ENCODE data around the gene RALB.
"Not testable (repeated sequence)": the region's sequence is repeated elsewhere in the genome, so short reads cannot be mapped to it uniquely, and the experiment has no call there.

The RALB gene

DNA sequence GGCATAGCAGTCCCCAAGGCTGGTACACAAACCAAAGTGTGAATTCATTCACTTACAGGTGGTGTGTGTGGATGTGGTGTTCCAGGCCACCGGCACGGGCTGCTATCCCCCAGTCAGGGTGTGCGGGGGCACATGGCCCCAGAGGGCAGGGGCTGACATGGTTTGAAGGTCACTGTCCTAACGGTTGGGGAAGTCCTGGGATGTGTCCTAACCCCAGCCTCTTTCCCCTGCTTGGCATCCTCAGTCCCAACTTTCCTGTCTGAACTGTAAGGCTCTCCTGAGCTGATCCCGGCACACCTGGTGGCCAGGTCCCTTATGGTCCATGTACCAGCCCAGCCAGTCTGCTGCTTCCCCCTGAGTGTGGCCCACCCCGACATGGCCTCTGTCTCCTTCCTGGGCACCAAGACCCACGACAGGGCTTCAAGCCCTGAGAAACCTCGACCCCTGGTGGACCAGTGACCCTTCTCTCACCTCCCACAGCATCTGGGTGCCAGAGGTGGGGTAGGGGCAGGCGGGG, 27.0 kb upstream of the RALB start:
- no peaks in the 10 kb centered on the region; the same call in 1 of the 2 replicates for H3K9me3 ChIP-seq (ENCODE audit: control insufficient read depth, insufficient read depth, low read length)
- no peak overlapping the region for H3K27ac ChIP-seq (ENCODE audit: low read depth, low read length)
- peaks cover 50% of the 10 kb centered on the region for H3K27me3 ChIP-seq (ENCODE audit: control insufficient read depth, insufficient read depth, low read length)
- H3K36me3 ChIP-seq (ENCODE audit: control insufficient read depth, insufficient read depth, low read length), result no peaks in the 10 kb centered on the region
- peaks cover 9% of the 10 kb centered on the region; the same call in 1 of the 2 replicates for H3K4me1 ChIP-seq (ENCODE audit: control insufficient read depth, insufficient read depth, low read length)
- H3K4me3 ChIP-seq (ENCODE audit: low read depth, low read length), result no peak overlapping the region
- H3K9ac ChIP-seq (ENCODE audit: low read depth, low read length), result no peak overlapping the region

DNA sequence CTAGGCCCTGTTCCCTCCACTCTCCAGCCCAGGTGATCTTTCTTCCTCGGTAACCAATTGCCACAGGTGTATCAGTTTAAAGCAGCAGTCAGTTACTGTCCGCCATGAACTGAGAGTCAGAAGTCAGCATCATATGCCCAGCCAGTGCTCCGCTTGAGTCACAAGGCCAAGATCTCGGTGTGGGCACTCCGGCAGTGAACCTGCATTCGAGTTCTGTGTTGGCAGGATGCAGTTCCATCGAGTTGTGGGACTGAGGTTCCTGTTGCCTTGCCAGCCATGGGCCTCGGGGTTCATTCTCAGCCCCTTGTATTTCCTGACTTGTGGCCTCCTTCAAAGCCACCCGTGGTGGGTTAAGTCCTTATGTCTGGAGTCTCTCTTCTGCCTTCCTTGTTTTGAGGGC, 26.3 kb upstream of the RALB start:
- Histone ChIP-seq H3K36me3 (ENCODE audit: control insufficient read depth, insufficient read depth, low read length) (no peaks in the 10 kb centered on the region), H3K9ac (ENCODE audit: low read depth, low read length) (no peak overlapping the region), H3K27ac (ENCODE audit: low read depth, low read length) (no peak overlapping the region), H3K9me3 (ENCODE audit: control insufficient read depth, insufficient read depth, low read length) (no peaks in the 10 kb centered on the region; the same call in 1 of the 2 replicates), H3K4me1 (ENCODE audit: control insufficient read depth, insufficient read depth, low read length) (peaks cover 9% of the 10 kb centered on the region; the same call in 1 of the 2 replicates), H3K27me3 (ENCODE audit: control insufficient read depth, insufficient read depth, low read length) (peaks cover 50% of the 10 kb centered on the region), H3K4me3 (ENCODE audit: low read depth, low read length) (no peak overlapping the region)

DNA sequence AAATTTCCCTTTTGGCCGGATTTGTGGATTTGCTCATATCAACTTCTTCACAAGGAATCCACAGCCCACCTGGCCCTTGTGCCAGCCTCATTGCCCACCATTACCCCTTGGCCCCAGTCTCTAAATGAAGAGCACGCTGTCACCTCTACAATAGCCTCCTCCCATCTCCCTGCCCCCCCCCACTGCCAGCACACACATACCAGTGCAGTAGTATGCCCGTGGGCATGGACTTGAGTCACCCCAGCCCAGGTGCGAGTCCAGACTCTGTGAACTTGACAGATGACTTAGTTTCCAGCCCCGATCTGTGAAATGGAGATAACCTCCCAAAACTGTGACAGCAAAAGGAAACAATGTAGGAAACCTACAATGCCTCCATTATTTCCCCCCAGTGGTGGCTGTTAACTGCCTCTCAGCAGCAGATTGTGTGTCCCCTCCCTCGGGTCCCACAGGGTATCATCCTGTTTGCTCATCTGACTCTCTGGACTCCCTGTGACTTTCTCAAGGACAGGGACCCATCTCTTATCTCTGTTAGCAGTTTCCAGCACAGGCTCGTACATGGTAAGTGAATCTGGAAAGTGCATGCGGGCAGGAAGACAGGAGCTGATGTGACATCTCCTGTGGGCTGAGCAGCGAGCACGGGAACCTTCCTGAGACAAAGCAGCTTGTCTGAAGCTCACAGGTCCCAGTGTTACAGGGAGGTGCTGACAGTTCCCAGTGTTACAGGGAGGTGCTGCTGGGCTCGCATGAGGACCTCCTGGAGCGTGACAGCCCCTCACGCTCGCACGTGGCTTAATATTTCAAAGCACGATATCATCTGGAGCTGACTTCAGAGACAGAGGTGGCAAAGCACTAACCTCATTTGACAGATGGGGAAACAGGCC, 25.3 kb upstream of the RALB start:
- H3K9ac ChIP-seq (ENCODE audit: low read depth, low read length), result no peak overlapping the region
- no peak overlapping the region for H3K4me3 ChIP-seq (ENCODE audit: low read depth, low read length)
- H3K27ac ChIP-seq (ENCODE audit: low read depth, low read length), result no peak overlapping the region
- H3K36me3 ChIP-seq (ENCODE audit: control insufficient read depth, insufficient read depth, low read length), result no peaks in the 10 kb centered on the region
- peaks cover 45% of the 10 kb centered on the region for H3K27me3 ChIP-seq (ENCODE audit: control insufficient read depth, insufficient read depth, low read length)
- H3K4me1 ChIP-seq (ENCODE audit: control insufficient read depth, insufficient read depth, low read length), result peaks cover 9% of the 10 kb centered on the region; the same call in 1 of the 2 replicates
- no peaks in the 10 kb centered on the region; the same call in 1 of the 2 replicates for H3K9me3 ChIP-seq (ENCODE audit: control insufficient read depth, insufficient read depth, low read length)

DNA sequence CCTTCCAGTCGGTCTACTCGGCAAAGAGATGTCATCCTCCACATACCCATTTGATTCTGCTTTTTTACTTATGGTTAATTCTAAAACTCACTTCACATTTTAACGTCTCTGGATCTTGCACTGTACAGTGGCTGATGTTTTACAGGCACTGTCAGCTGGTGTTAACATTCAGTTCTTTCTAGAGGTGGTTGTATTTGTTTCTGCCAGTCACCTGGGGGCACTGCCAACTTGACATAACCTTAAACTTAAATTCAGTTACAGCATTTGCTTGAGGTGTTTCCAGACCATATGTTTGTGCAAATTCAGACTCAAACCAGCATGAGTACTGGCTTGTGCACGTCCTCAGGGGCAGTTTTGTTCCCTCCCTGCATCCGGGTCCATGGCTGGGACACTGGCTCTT, 24.1 kb upstream of the RALB start:
- Histone ChIP-seq H3K9ac (ENCODE audit: low read depth, low read length) (no peak overlapping the region), H3K27ac (ENCODE audit: low read depth, low read length) (no peak overlapping the region), H3K27me3 (ENCODE audit: control insufficient read depth, insufficient read depth, low read length) (peaks cover 38% of the 10 kb centered on the region), H3K4me3 (ENCODE audit: low read depth, low read length) (no peak overlapping the region), H3K9me3 (ENCODE audit: control insufficient read depth, insufficient read depth, low read length) (no peaks in the 10 kb centered on the region), H3K4me1 (ENCODE audit: control insufficient read depth, insufficient read depth, low read length) (peaks cover 5% of the 10 kb centered on the region; the same call in 1 of the 2 replicates), H3K36me3 (ENCODE audit: control insufficient read depth, insufficient read depth, low read length) (no peaks in the 10 kb centered on the region)

- Histone ChIP-seq H3K9ac (ENCODE audit: low read depth, low read length) (no peak overlapping the region), H3K36me3 (ENCODE audit: control insufficient read depth, insufficient read depth, low read length) (no peaks in the 10 kb centered on the region), H3K27ac (ENCODE audit: low read depth, low read length) (no peak overlapping the region), H3K4me1 (ENCODE audit: control insufficient read depth, insufficient read depth, low read length) (no peaks in the 10 kb centered on the region), H3K4me3 (ENCODE audit: low read depth, low read length) (no peak overlapping the region), H3K9me3 (ENCODE audit: control insufficient read depth, insufficient read depth, low read length) (no peaks in the 10 kb centered on the region), H3K27me3 (ENCODE audit: control insufficient read depth, insufficient read depth, low read length) (peaks cover 30% of the 10 kb centered on the region)
Observed at GRCh38 chr2:120229341-120229740, 23.3 kb upstream of the RALB start.

- H3K36me3 ChIP-seq (ENCODE audit: control insufficient read depth, insufficient read depth, low read length), result no peaks in the 10 kb centered on the region
- H3K4me1 ChIP-seq (ENCODE audit: control insufficient read depth, insufficient read depth, low read length), result no peaks in the 10 kb centered on the region
- H3K27ac ChIP-seq (ENCODE audit: low read depth, low read length), result no peak overlapping the region
- peaks cover 16% of the 10 kb centered on the region for H3K27me3 ChIP-seq (ENCODE audit: control insufficient read depth, insufficient read depth, low read length)
- H3K4me3 ChIP-seq (ENCODE audit: low read depth, low read length), result no peak overlapping the region
- H3K9me3 ChIP-seq (ENCODE audit: control insufficient read depth, insufficient read depth, low read length), result no peaks in the 10 kb centered on the region
- no peak overlapping the region for H3K9ac ChIP-seq (ENCODE audit: low read depth, low read length)
Observed at GRCh38 chr2:120230515-120231471, 21.9 kb upstream of the RALB start.

GRCh38 chr2:120231564-120231973, 21.1 kb upstream of the RALB start:
- H3K4me1 ChIP-seq (ENCODE audit: control insufficient read depth, insufficient read depth, low read length), result no peaks in the 10 kb centered on the region
- peaks cover 9% of the 10 kb centered on the region for H3K27me3 ChIP-seq (ENCODE audit: control insufficient read depth, insufficient read depth, low read length)
- H3K4me3 ChIP-seq (ENCODE audit: low read depth, low read length), result no peak overlapping the region
- H3K27ac ChIP-seq (ENCODE audit: low read depth, low read length), result no peak overlapping the region
- H3K36me3 ChIP-seq (ENCODE audit: control insufficient read depth, insufficient read depth, low read length), result no peaks in the 10 kb centered on the region
- H3K9me3 ChIP-seq (ENCODE audit: control insufficient read depth, insufficient read depth, low read length), result no peaks in the 10 kb centered on the region
- H3K9ac ChIP-seq (ENCODE audit: low read depth, low read length), result no peak overlapping the region

GRCh38 chr2:120231974-120232635, 20.5 kb upstream of the RALB start:
- H3K9me3 ChIP-seq (ENCODE audit: control insufficient read depth, insufficient read depth, low read length), result no peaks in the 10 kb centered on the region
- peaks cover 6% of the 10 kb centered on the region; the same call in 1 of the 2 replicates for H3K27me3 ChIP-seq (ENCODE audit: control insufficient read depth, insufficient read depth, low read length)
- H3K9ac ChIP-seq (ENCODE audit: low read depth, low read length), result no peak overlapping the region
- no peaks in the 10 kb centered on the region for H3K36me3 ChIP-seq (ENCODE audit: control insufficient read depth, insufficient read depth, low read length)
- no peaks in the 10 kb centered on the region for H3K4me1 ChIP-seq (ENCODE audit: control insufficient read depth, insufficient read depth, low read length)
- H3K4me3 ChIP-seq (ENCODE audit: low read depth, low read length), result no peak overlapping the region
- no peak overlapping the region for H3K27ac ChIP-seq (ENCODE audit: low read depth, low read length)

DNA sequence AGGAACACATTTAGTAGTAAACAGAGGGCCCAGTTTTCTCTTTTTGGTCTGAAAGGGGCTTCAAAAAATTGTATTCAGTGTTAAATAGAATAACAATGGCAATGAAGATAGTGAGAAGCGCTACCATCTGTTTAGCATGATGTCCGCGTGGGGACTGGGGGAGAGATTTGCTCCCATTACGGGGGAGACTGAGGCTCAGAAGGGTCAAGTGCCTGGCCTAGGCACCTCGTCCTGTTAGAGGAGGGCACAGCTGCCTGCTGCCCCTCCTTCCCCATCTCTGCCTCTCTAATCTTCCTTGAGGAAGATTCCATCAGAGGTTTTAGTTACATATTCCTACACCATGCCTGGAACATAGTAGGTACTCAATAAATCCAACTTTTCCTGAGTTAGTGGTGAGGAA, 19.4 kb upstream of the RALB start:
- H3K36me3 ChIP-seq (ENCODE audit: control insufficient read depth, insufficient read depth, low read length), result no peaks in the 10 kb centered on the region
- no peaks in the 10 kb centered on the region for H3K9me3 ChIP-seq (ENCODE audit: control insufficient read depth, insufficient read depth, low read length)
- H3K27ac ChIP-seq (ENCODE audit: low read depth, low read length), result no peak overlapping the region
- H3K9ac ChIP-seq (ENCODE audit: low read depth, low read length), result no peak overlapping the region
- H3K27me3 ChIP-seq (ENCODE audit: control insufficient read depth, insufficient read depth, low read length), result no peaks in the 10 kb centered on the region
- peaks cover 4% of the 10 kb centered on the region; the same call in 1 of the 2 replicates for H3K4me1 ChIP-seq (ENCODE audit: control insufficient read depth, insufficient read depth, low read length)
- no peak overlapping the region for H3K4me3 ChIP-seq (ENCODE audit: low read depth, low read length)

GRCh38 chr2:120235158-120235557, 17.5 kb upstream of the RALB start:
- H3K27ac ChIP-seq (ENCODE audit: low read depth, low read length); H3K9me3 ChIP-seq (ENCODE audit: control insufficient read depth, insufficient read depth, low read length); H3K4me3 ChIP-seq (ENCODE audit: low read depth, low read length); H3K36me3 ChIP-seq (ENCODE audit: control insufficient read depth, insufficient read depth, low read length); H3K9ac ChIP-seq (ENCODE audit: low read depth, low read length); H3K27me3 ChIP-seq (ENCODE audit: control insufficient read depth, insufficient read depth, low read length): not testable (repeated sequence)
- H3K4me1 ChIP-seq (ENCODE audit: control insufficient read depth, insufficient read depth, low read length), result peaks cover 11% of the 10 kb centered on the region
